NCI-H1436 treated with DMSO at 0.1 percent for 48 hours (cell line): Measurements from ENCODE around the gene UBE2Q2.
"Not testable (repeated sequence)": the region's sequence is repeated elsewhere in the genome, so short reads cannot be mapped to it uniquely, and the experiment has no call there.

Experiments
- DNase-seq: peaks from one replicate; lab custom pipeline; 2025; lab: John Stamatoyannopoulos, UW

The UBE2Q2 gene

GRCh38 chr15:75827691-75828090, 15.6 kb upstream of the UBE2Q2 start:
- no peak for DNase-seq

GRCh38 chr15:75828429-75828828, 14.8 kb upstream of the UBE2Q2 start:
- no peak for DNase-seq

GRCh38 chr15:75830910-75831805, 12.1 kb upstream of the UBE2Q2 start:
- no peak for DNase-seq

GRCh38 chr15:75831806-75832102, 11.5 kb upstream of the UBE2Q2 start:
- no peak for DNase-seq

- DNase-seq: no peak
Observed at GRCh38 chr15:75832114-75832513, 11.1 kb upstream of the UBE2Q2 start.

- DNase-seq: no peak
Observed at GRCh38 chr15:75834021-75834420, 9.2 kb upstream of the UBE2Q2 start.

GRCh38 chr15:75835990-75836958, 7.0 kb upstream of the UBE2Q2 start:
- no peak for DNase-seq

GRCh38 chr15:75836959-75837334, 6.3 kb upstream of the UBE2Q2 start:
- DNase-seq: no peak

GRCh38 chr15:75840659-75841058, 2.6 kb upstream of the UBE2Q2 start:
- DNase-seq: no peak

GRCh38 chr15:75841626-75842025, 1.6 kb upstream of the UBE2Q2 start:
- DNase-seq: no peak

GRCh38 chr15:75843678-75844581, 683 bp downstream of the UBE2Q2 start:
- DNase-seq: no peak

GRCh38 chr15:75844629-75845335, 1.5 kb downstream of the UBE2Q2 start:
- no peak for DNase-seq

GRCh38 chr15:75849167-75849566, 5.9 kb downstream of the UBE2Q2 start:
- DNase-seq: no peak

- DNase-seq: no peak
Observed at GRCh38 chr15:75850708-75851107, 7.5 kb downstream of the UBE2Q2 start.

- DNase-seq: not testable (repeated sequence)
Observed at GRCh38 chr15:75851566-75851965, 8.3 kb downstream of the UBE2Q2 start.

- DNase-seq: no peak
Observed at GRCh38 chr15:75857886-75858285, 14.6 kb downstream of the UBE2Q2 start.

GRCh38 chr15:75861750-75862402, 18.6 kb downstream of the UBE2Q2 start:
- DNase-seq: no peak

- DNase-seq: no peak
Observed at GRCh38 chr15:75862796-75863195, 19.5 kb downstream of the UBE2Q2 start.

- no peak for DNase-seq
Observed at GRCh38 chr15:75864213-75865059, 21.2 kb downstream of the UBE2Q2 start.

- DNase-seq: not testable (repeated sequence)
Observed at GRCh38 chr15:75866045-75866444, 22.8 kb downstream of the UBE2Q2 start.
